ENCODE results near the gene AFF3.

Gene AFF3

GRCh38 chr2:100043081-100043890, 99.1 kb downstream of the AFF3 start:
- TF ChIP-seq CTCF (IDR thresholded peaks at IDR 0.05), result no peak

- TF ChIP-seq CTCF (IDR thresholded peaks at IDR 0.05), result no peak
These were observed 99.8 kb downstream of the AFF3 start for GRCh38 chr2:100042562-100042961.

GRCh38 chr2:100041946-100042345, 100.4 kb downstream of the AFF3 start:
- no peak for TF ChIP-seq CTCF (IDR thresholded peaks at IDR 0.05)

GRCh38 chr2:100041385-100041784, 101.0 kb downstream of the AFF3 start:
- no peak for TF ChIP-seq CTCF (IDR thresholded peaks at IDR 0.05)

- no peak for TF ChIP-seq CTCF (IDR thresholded peaks at IDR 0.05)
These were observed 101.5 kb downstream of the AFF3 start for GRCh38 chr2:100040906-100041305.

GRCh38 chr2:100039291-100039980, 103.0 kb downstream of the AFF3 start:
- no peak for TF ChIP-seq CTCF (IDR thresholded peaks at IDR 0.05)

GRCh38 chr2:100038011-100038410, 104.4 kb downstream of the AFF3 start:
- TF ChIP-seq CTCF (IDR thresholded peaks at IDR 0.05), result no peak

Measured in LNCAP (cell line).